ENCODE measurements around the gene DCD. TPM values are rescaled to one million over a fixed set of nuclear protein-coding genes. Genes with fewer than 3 reads are reported as not detected.
"Not testable (repeated sequence)": the region's sequence is repeated elsewhere in the genome, so short reads cannot be mapped to it uniquely, and the experiment has no call there.

The DCD gene
- polyA plus RNA-seq, 1 donor from 2014 or later, result not detected

GRCh38 chr12:54666008-54666407 lies 17.8 kb upstream of the DCD start:
- Histone ChIP-seq H3K79me2 (replicated peaks; ENCODE audit: insufficient read depth, low read length) (no peaks in the 10 kb centered on the region), H3K9ac (ENCODE audit: low read length) (no peak overlapping the region), H4K20me1 (ENCODE audit: insufficient read depth) (no peaks in the 10 kb centered on the region), H3K9me3 (ENCODE audit: low read length) (no peaks in the 10 kb centered on the region), H3K4me2 (ENCODE audit: low read length) (no peak overlapping the region), H3F3A (ENCODE audit: insufficient read depth, low read length, poor library complexity, severe bottlenecking) (no peaks in the 10 kb centered on the region), H3K4me3 (ENCODE audit: low read length) (no peak overlapping the region), H3K36me3 (ENCODE audit: insufficient read depth, low read length) (no peaks in the 10 kb centered on the region), H2AFZ (ENCODE audit: low read depth, low read length) (no peak overlapping the region), H3K9me2 (ENCODE audit: insufficient read depth, low read length) (no peaks in the 10 kb centered on the region), H3K27me3 (ENCODE audit: insufficient read depth, low read depth, low read length) (no peaks in the 10 kb centered on the region), H3K27ac (ENCODE audit: low read length) (no peak overlapping the region)
- TF ChIP-seq EP300 (conservative IDR thresholded peaks at IDR 0.05; ENCODE audit: poor library complexity, severe bottlenecking), result no peak
- TF ChIP-seq CTCF (IDR thresholded peaks at IDR 0.05; ENCODE audit: poor library complexity, severe bottlenecking), result no peak
- TF ChIP-seq RAD21 (conservative IDR thresholded peaks at IDR 0.05), result no peak
- TF ChIP-seq SMC3 (conservative IDR thresholded peaks at IDR 0.05; ENCODE audit: poor library complexity), result no peak
- TF ChIP-seq POLR2AphosphoS5 (IDR thresholded peaks at IDR 0.05), result no peak
- no peak for TF ChIP-seq REST (IDR thresholded peaks at IDR 0.05; ENCODE audit: borderline replicate concordance)

GRCh38 chr12:54665022-54665635 lies 17.0 kb upstream of the DCD start:
- H3K27me3 ChIP-seq (ENCODE audit: insufficient read depth, low read depth, low read length); H3K9me3 ChIP-seq (ENCODE audit: low read length); H3K9ac ChIP-seq (ENCODE audit: low read length); H3K79me2 ChIP-seq (replicated peaks; ENCODE audit: insufficient read depth, low read length); H4K20me1 ChIP-seq (ENCODE audit: insufficient read depth); H3K4me3 ChIP-seq (ENCODE audit: low read length); H3K27ac ChIP-seq (ENCODE audit: low read length); H3K36me3 ChIP-seq (ENCODE audit: insufficient read depth, low read length); H3K4me2 ChIP-seq (ENCODE audit: low read length); H2AFZ ChIP-seq (ENCODE audit: low read depth, low read length); H3F3A ChIP-seq (ENCODE audit: insufficient read depth, low read length, poor library complexity, severe bottlenecking); H3K9me2 ChIP-seq (ENCODE audit: insufficient read depth, low read length): not testable (repeated sequence)

- no peaks in the 10 kb centered on the region for H3K27me3 ChIP-seq (ENCODE audit: insufficient read depth, low read depth, low read length)
- no peaks in the 10 kb centered on the region for H3K79me2 ChIP-seq (replicated peaks; ENCODE audit: insufficient read depth, low read length)
- no peak overlapping the region for H3K27ac ChIP-seq (ENCODE audit: low read length)
- H2AFZ ChIP-seq (ENCODE audit: low read depth, low read length), result no peak overlapping the region
- H3K4me3 ChIP-seq (ENCODE audit: low read length), result no peak overlapping the region
- H3F3A ChIP-seq (ENCODE audit: insufficient read depth, low read length, poor library complexity, severe bottlenecking), result no peaks in the 10 kb centered on the region
- TF ChIP-seq RAD21 (conservative IDR thresholded peaks at IDR 0.05), result no peak
- TF ChIP-seq CTCF (IDR thresholded peaks at IDR 0.05; ENCODE audit: poor library complexity, severe bottlenecking), result no peak
- no peak for TF ChIP-seq POLR2AphosphoS5 (IDR thresholded peaks at IDR 0.05)
- TF ChIP-seq EP300 (conservative IDR thresholded peaks at IDR 0.05; ENCODE audit: poor library complexity, severe bottlenecking), result no peak
- no peak for TF ChIP-seq EZH2 (IDR thresholded peaks at IDR 0.05; ENCODE audit: borderline replicate concordance, insufficient read depth, low read length, poor library complexity, severe bottlenecking)
- TF ChIP-seq MXI1 (conservative IDR thresholded peaks at IDR 0.05; ENCODE audit: poor library complexity, severe bottlenecking), result no peak
- TF ChIP-seq TAF1 (IDR thresholded peaks at IDR 0.05; ENCODE audit: low read depth), result no peak
- no peak for TF ChIP-seq SMC3 (conservative IDR thresholded peaks at IDR 0.05; ENCODE audit: poor library complexity)
- TF ChIP-seq REST (IDR thresholded peaks at IDR 0.05; ENCODE audit: borderline replicate concordance), result no peak
- H4K20me1 ChIP-seq (ENCODE audit: insufficient read depth), result no peaks in the 10 kb centered on the region
- H3K4me2 ChIP-seq (ENCODE audit: low read length), result no peak overlapping the region
- H3K9me3 ChIP-seq (ENCODE audit: low read length), result no peaks in the 10 kb centered on the region
- no peaks in the 10 kb centered on the region for H3K36me3 ChIP-seq (ENCODE audit: insufficient read depth, low read length)
- no peak overlapping the region for H3K9ac ChIP-seq (ENCODE audit: low read length)
- H3K9me2 ChIP-seq (ENCODE audit: insufficient read depth, low read length), result no peaks in the 10 kb centered on the region
Observed at GRCh38 chr12:54663603-54664002, 15.4 kb upstream of the DCD start.
